NB4 (cell line): ENCODE data around the gene POP4.
"Not testable (repeated sequence)": the region's sequence is repeated elsewhere in the genome, so short reads cannot be mapped to it uniquely, and the experiment has no call there.

ENCODE experiments used
- DNase-seq: peaks from one replicate; pipeline ENCODE4 v3.0.0; 2010; ENCODE audit warnings: low read depth
- H3K4me3 ChIP-seq: one replicate; pipeline ENCODE4 v1.5.1; 2011; ENCODE audit warnings: mild to moderate bottlenecking, low read depth, low read length, moderate library complexity
- MYC ChIP-seq: IDR thresholded peaks from 2 replicates; pipeline ENCODE4 v1.6.1; 2011; ENCODE audit warnings: low read depth, low read length
- POLR2A ChIP-seq: IDR thresholded peaks from 2 replicates; pipeline ENCODE4 v1.6.1; 2011; ENCODE audit warnings: mild to moderate bottlenecking; ENCODE audit not compliant: insufficient read length; ENCODE audit errors: extremely low read depth
- TF ChIP-seq, protein P1 (sequence below): IDR thresholded peaks from one replicate; pipeline ENCODE4 v1.5.1; 2012; ENCODE audit warnings: low read depth, low read length
- TF ChIP-seq, protein P2 (sequence below): IDR thresholded peaks from 2 replicates; pipeline ENCODE4 v1.6.1; 2011; ENCODE audit warnings: low read depth, low read length

Gene POP4, protein sequence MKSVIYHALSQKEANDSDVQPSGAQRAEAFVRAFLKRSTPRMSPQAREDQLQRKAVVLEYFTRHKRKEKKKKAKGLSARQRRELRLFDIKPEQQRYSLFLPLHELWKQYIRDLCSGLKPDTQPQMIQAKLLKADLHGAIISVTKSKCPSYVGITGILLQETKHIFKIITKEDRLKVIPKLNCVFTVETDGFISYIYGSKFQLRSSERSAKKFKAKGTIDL

DNA sequence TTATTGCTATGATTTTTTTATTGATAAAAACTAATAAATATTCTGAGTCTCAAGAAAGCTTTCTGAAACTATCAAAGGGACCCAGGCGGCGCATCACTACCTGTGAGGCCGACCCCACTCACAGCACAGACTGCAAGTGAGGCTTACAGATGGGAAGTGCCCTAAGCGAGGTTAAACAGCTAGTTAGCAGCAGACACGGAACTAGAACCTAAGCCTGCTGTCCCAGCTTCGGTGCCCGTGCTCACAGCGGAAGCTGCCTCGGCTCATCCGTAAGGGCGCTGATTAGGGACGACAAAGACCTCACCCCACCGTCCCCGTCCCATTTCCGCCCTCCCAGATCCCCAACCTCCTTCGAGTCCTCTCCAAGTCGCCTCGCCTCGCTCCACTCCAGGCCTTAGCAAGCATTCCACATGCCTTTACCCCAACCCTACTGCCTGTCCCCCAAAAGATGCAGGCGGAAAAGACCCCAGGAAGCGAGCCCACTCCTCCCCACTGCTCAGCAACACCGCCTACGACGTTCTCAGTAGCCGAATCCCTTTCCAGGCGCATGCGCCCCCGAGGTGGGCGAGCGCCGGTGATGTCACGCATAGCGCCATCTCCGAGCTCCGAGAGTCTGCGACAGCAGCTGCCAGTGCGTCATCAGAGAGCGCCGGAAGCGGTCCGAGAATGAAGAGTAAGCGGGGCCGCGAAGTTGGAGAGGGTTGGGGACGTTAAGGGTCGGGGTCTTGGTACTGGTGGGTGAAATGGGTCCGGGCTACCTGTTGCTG lies at the start of gene POP4:
Gene POP4, plus strand, starts transcription at position 631 of the 767 bp plus-strand sequence. Its CDS starts 36 bp downstream, at position 667.
- H3K4me3 ChIP-seq, result peak within 1 kb of the TSS; percentile 93
- peak; percentile 91 for DNase-seq
- TF ChIP-seq POLR2A (peak; percentile 92), MYC (no peak)
- TF ChIP-seq, protein P1, sequence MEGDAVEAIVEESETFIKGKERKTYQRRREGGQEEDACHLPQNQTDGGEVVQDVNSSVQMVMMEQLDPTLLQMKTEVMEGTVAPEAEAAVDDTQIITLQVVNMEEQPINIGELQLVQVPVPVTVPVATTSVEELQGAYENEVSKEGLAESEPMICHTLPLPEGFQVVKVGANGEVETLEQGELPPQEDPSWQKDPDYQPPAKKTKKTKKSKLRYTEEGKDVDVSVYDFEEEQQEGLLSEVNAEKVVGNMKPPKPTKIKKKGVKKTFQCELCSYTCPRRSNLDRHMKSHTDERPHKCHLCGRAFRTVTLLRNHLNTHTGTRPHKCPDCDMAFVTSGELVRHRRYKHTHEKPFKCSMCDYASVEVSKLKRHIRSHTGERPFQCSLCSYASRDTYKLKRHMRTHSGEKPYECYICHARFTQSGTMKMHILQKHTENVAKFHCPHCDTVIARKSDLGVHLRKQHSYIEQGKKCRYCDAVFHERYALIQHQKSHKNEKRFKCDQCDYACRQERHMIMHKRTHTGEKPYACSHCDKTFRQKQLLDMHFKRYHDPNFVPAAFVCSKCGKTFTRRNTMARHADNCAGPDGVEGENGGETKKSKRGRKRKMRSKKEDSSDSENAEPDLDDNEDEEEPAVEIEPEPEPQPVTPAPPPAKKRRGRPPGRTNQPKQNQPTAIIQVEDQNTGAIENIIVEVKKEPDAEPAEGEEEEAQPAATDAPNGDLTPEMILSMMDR, result no peak
- TF ChIP-seq, protein P2, sequence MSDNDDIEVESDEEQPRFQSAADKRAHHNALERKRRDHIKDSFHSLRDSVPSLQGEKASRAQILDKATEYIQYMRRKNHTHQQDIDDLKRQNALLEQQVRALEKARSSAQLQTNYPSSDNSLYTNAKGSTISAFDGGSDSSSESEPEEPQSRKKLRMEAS, result 0 out of 2 replicates have a peak, but pooled peaks have one; percentile 16

DNA sequence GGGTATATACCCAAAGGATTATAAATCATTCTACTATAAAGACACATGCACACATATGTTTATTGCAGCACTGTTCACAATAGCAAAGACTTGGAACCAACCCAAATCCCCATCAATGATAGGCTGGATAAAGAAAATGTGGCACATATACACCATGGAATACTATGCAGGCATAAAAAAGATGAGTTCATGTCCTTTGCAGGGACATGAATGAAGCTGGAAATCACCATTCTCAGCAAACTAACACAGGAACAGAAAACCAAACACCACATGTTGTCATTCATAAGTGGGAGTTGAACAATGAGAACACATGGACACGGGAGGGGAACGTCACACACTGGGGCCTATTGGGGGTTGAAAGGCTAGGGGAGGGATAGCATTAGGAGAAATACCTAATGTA lies 47.0 kb upstream of the POP4 start:
- not testable (repeated sequence) for DNase-seq, H3K4me3 ChIP-seq

DNA sequence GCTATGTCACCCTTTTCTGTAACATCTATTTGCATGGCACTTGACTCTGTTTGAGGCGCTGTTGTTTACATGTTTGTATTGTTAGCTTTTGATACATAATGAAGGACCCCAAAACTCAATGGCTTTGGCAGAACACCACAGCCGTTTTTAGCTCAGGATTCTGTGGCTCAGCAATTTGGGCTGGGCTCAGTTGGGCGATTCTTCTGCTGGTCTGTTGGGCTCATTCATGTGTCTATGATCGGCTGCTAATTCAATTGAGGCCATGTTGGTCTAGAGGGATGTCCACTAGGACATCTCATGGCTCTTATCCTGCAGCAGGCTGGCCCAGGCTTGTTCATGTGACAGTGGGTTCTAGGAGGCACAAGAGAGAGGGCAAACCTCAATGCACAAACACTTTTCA lies 46.3 kb upstream of the POP4 start:
- TF ChIP-seq MYC, result no peak
- TF ChIP-seq, protein P2, result no peak
- TF ChIP-seq, protein P1, result no peak
- TF ChIP-seq POLR2A, result no peak
- DNase-seq, result no peak
- H3K4me3 ChIP-seq, result no peak overlapping the region

DNA sequence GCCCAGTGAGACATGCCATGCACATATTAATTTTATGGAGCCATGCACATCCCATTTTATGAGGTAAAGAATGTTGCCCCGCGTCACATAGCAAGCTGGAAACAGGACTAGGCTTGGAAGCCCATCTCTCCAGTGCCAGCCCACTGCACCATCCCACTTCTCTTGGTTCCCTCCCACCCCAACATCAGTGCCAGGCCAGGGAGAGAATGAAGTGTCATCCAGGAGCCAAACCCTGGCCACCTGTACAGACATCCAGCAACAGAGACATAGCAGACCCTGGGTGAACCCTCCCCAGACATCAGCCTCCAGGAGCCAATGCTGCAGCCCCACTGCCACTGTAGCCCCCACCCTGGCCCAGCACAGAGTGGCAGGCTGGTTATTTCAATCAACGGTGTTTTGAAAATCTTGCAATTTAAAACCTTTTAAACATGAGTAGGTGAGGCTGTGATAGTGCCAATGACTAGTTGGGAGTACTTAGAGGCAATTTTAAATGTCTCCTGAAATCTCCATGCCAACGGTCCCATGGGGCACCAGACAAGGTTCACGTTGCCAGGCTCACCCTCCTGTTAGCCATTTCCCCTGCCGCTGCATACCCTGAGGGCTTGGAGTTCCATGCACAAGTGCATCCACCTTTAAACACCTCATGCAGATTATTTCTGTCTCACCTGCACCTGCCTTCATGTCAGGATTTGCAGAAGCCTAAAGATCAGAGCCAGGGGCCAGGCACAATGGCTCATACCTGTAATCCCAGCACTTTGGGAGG lies 45.6 kb upstream of the POP4 start:
- no peak for TF ChIP-seq POLR2A
- TF ChIP-seq, protein P1, result no peak
- TF ChIP-seq, protein P2, result no peak
- no peak for TF ChIP-seq MYC
- no peak for DNase-seq
- H3K4me3 ChIP-seq, result no peak overlapping the region

DNA sequence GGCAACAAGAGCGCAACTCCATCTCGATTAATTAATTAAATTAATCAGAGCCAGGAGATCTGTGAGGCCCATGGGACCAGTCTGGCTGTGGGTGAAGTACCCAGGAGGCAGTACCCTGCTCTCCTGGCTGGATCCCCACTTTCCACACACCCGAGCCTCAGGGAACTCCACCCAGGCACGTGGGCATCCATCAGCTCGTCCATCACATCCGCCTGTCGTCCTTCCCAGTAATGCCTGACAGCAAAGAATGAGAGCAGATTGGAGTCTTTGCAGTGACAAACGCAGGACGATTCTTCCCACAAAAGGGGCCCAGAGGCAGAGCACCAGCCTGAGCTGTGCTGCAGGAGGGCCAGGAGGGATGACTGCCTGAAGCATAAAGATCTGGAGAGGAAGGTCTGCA lies 44.5 kb upstream of the POP4 start:
- DNase-seq, result no peak
- TF ChIP-seq MYC (no peak), POLR2A (no peak)
- TF ChIP-seq, protein P2, result no peak
- TF ChIP-seq, protein P1, result no peak

More for the DNA sequence above, 44.5 kb upstream of the POP4 start:
- no peak overlapping the region for H3K4me3 ChIP-seq
